ENCODE measurements around the gene GPR119.
"Not testable (repeated sequence)": the region's sequence is repeated elsewhere in the genome, so short reads cannot be mapped to it uniquely, and the experiment has no call there.

DNA sequence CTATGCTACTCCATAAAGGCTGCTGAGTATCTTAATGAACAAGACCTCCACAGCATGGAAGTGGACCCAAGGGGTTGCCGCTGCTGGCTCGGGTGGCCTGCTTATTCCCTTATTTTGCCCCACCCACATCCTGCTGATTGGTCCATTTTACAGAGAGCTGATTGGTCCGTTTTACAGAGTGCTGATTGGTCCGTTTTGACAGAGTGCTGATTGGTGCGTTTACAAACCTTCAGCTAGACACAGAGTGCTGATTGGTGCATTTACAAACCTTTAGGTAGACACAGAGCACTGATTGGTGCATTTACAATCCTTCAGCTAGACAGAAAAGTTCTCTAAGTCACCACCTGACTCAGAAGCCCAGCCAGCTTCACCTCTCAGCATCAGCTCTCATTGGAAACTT, 43.8 kb upstream of the GPR119 start:
- TF ChIP-seq, protein P1, sequence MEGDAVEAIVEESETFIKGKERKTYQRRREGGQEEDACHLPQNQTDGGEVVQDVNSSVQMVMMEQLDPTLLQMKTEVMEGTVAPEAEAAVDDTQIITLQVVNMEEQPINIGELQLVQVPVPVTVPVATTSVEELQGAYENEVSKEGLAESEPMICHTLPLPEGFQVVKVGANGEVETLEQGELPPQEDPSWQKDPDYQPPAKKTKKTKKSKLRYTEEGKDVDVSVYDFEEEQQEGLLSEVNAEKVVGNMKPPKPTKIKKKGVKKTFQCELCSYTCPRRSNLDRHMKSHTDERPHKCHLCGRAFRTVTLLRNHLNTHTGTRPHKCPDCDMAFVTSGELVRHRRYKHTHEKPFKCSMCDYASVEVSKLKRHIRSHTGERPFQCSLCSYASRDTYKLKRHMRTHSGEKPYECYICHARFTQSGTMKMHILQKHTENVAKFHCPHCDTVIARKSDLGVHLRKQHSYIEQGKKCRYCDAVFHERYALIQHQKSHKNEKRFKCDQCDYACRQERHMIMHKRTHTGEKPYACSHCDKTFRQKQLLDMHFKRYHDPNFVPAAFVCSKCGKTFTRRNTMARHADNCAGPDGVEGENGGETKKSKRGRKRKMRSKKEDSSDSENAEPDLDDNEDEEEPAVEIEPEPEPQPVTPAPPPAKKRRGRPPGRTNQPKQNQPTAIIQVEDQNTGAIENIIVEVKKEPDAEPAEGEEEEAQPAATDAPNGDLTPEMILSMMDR (IDR thresholded peaks at IDR 0.05) = not testable (repeated sequence)
- not testable (repeated sequence) for TF ChIP-seq EZH2phosphoT487 (IDR thresholded peaks at IDR 0.05)

Data from neural progenitor cell (in vitro differentiated cells).